ENCODE measurements around the gene ERMARD.

The ERMARD gene

DNA sequence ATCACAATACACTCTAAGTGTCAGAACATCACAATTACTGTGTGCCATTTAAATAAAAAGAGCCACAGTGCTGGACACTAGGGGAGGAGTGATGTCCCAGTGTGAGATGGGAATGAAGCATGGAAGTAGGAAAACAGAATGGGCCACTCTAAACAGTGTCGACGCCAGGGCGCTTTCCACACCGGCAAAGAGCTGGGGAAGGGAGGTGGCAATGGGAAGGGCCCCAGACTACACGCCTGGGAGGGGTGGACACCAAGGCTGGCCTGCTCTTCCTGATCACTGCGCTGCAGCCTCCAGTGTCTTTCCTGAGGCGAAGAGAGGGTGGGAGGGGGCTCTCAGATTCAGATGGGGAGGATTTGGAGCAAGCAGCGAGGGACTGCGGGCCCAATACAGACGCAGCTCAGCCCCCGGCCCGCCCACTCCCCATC lies 75.9 kb downstream of the ERMARD start:
- DNase-seq = no peak

DNA sequence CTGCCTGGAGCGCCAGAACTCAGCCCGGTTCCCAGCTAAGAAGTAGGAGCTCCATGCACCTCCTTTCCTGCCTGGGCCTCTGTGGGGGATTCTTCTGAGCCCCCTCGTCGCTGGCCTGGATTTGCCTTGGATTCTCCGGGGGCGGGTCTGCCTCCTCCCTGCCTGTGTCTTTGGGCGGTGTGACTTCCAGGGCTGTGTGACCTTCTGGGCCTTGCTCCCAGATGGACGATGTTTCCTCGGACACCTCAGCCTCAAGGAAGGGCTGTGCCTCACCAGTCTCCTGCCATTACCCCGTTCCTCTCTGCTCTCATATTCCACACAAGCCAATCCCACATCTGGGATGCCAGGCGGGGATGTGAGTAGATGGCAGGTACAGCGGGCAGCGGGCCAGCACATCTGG lies 76.8 kb downstream of the ERMARD start:
- DNase-seq = no peak

GRCh38 chr6:169829786-169830185 lies 78.4 kb downstream of the ERMARD start:
- no peak for DNase-seq

- DNase-seq = no peak
These were observed 79.5 kb downstream of the ERMARD start for GRCh38 chr6:169830876-169831275.

All from stimulated activated CD4-positive, alpha-beta T cell treated with anti-CD3 and anti-CD28 coated beads, Interleukin-4, amount 100 ng/mL, for 24 hours (primary cell).